Stomach (tissue), 4 donors: ENCODE measurements around the gene MAG.

Experiments used
- CTCF ChIP-seq, 7 experiments: fragments of 450-650 bp in 4 of 7; fragments of 200-600 bp in 3 of 7; sonication (generic) in 3 of 7; IDR thresholded peaks; one replicate each; pipeline ENCODE4 v1.5.1; 2016 to 2019; ENCODE audit warnings: antibody characterized with exemption in 7 of 7, control low read depth in 2 of 7, mild to moderate bottlenecking in 1 of 7
- EP300 ChIP-seq: sonication (generic); formaldehyde crosslinking; IDR thresholded peaks from one replicate; pipeline ENCODE4 v1.6.1; 2017; ENCODE audit warnings: antibody characterized with exemption
- POLR2A ChIP-seq, 4 donors: fragments of 450-650 bp; IDR thresholded peaks; one replicate each; pipeline ENCODE4 v1.6.1; 2016; ENCODE audit warnings: antibody characterized with exemption in 4 of 4, control low read depth in 2 of 4, mild to moderate bottlenecking in 1 of 4, moderate library complexity in 1 of 4
- POLR2AphosphoS5 ChIP-seq, 3 donors: sonication (generic); formaldehyde crosslinking; IDR thresholded peaks; one replicate each; pipeline ENCODE4 v1.6.1; 2016; ENCODE audit warnings: antibody characterized with exemption in 3 of 3

- TF ChIP-seq CTCF (IDR thresholded peaks at IDR 0.05) (no peak), POLR2AphosphoS5 (IDR thresholded peaks at IDR 0.05) (no peak), EP300 (no peak), POLR2A (IDR thresholded peaks at IDR 0.05) (no peak)
Measured at GRCh38 chr19:35321291-35321690, 29.3 kb downstream of the MAG start.
